HepG2 (cell line): ENCODE results near the gene MORN1. TPM values are rescaled to one million over a fixed set of nuclear protein-coding genes. Genes with fewer than 3 reads are reported as not detected.
A peak's percentile ranks its signal among the peaks of the same experiment; 100 is the strongest.

Experiments used
- ARID4A ChIP-seq: sonication (generic); formaldehyde crosslinking; IDR thresholded peaks from 2 replicates; pipeline ENCODE4 v1.5.0; 2020; ENCODE audit warnings: mild to moderate bottlenecking, missing genetic modification reagents, borderline replicate concordance
- CBX2 ChIP-seq, 2 experiments: fragments of 200-600 bp in 1 of 2; sonication (generic); formaldehyde crosslinking in 1 of 2; IDR thresholded peaks; 2 replicates each; pipeline versions ENCODE4 v1.7.0 to v1.8.1; 2018 to 2022; ENCODE audit warnings: low read depth in 2 of 2, low read length in 1 of 2, mild to moderate bottlenecking in 1 of 2, missing genetic modification reagents in 1 of 2
- CBX5 ChIP-seq: sonication (generic); formaldehyde crosslinking; IDR thresholded peaks from 2 replicates; pipeline ENCODE4 v1.4.0; 2020; ENCODE audit warnings: missing genetic modification reagents, borderline replicate concordance
- HOXA3 ChIP-seq: sonication (generic); formaldehyde crosslinking; IDR thresholded peaks from 2 replicates; pipeline ENCODE4 v1.5.0; 2020; ENCODE audit warnings: missing genetic modification reagents
- JARID2 ChIP-seq: sonication (generic); formaldehyde crosslinking; IDR thresholded peaks from 2 replicates; pipeline ENCODE4 v1.8.1; 2023; ENCODE audit warnings: missing genetic modification reagents, inconsistent platforms; ENCODE audit not compliant: insufficient replicate concordance
- NFE2L2 ChIP-seq: fragments of 150-350 bp; IDR thresholded peaks from 2 replicates; pipeline ENCODE4 v1.6.1; 2014; ENCODE audit warnings: low read length
- PHB2 ChIP-seq: fragments of 450-650 bp; IDR thresholded peaks from 2 replicates; pipeline ENCODE4 v1.6.1; 2018; ENCODE audit not compliant: partially characterized antibody
- SALL2 ChIP-seq: sonication (generic); formaldehyde crosslinking; IDR thresholded peaks from 2 replicates; pipeline ENCODE4 v1.8.1; 2023; ENCODE audit warnings: mild to moderate bottlenecking, missing genetic modification reagents, inconsistent platforms
- SIX4 ChIP-seq: sonication (generic); formaldehyde crosslinking; IDR thresholded peaks from 2 replicates; pipeline ENCODE4 v1.4.0; 2020; ENCODE audit warnings: missing genetic modification reagents
- SMAD3 ChIP-seq: sonication (generic); formaldehyde crosslinking; IDR thresholded peaks from 2 replicates; pipeline ENCODE4 v1.4.0; 2020; ENCODE audit warnings: missing genetic modification reagents
- TFAP4 ChIP-seq: sonication (generic); IDR thresholded peaks from 2 replicates; pipeline ENCODE4 v1.6.1; 2016; ENCODE audit warnings: low read depth, borderline replicate concordance
- TFE3 ChIP-seq: IDR thresholded peaks from 2 replicates; pipeline ENCODE4 v1.6.1; 2016
- TOE1 ChIP-seq: sonication (generic); formaldehyde crosslinking; IDR thresholded peaks from 2 replicates; pipeline ENCODE4 v1.4.0; 2020; ENCODE audit warnings: mild to moderate bottlenecking, missing genetic modification reagents
- TP53 ChIP-seq: sonication (generic); formaldehyde crosslinking; conservative IDR thresholded peaks from 2 replicates; pipeline ENCODE4 v1.4.0; 2020; ENCODE audit warnings: missing genetic modification reagents
- YEATS4 ChIP-seq: sonication (generic); formaldehyde crosslinking; IDR thresholded peaks from 2 replicates; pipeline ENCODE4 v1.4.0; 2020; ENCODE audit warnings: missing genetic modification reagents, borderline replicate concordance
- ZBTB7A ChIP-seq: sonication (generic); formaldehyde crosslinking; IDR thresholded peaks from 2 replicates; pipeline ENCODE4 v1.8.0; 2022; ENCODE audit warnings: mild to moderate bottlenecking, missing genetic modification reagents
- ZNF136 ChIP-seq: sonication (generic); formaldehyde crosslinking; IDR thresholded peaks from 2 replicates; pipeline ENCODE4 v1.8.1; 2022; ENCODE audit warnings: low read depth, mild to moderate bottlenecking, moderate library complexity, missing genetic modification reagents
- ZNF24 ChIP-seq: fragments of 450-650 bp; IDR thresholded peaks from 2 replicates; pipeline ENCODE4 v1.6.1; 2017; ENCODE audit warnings: antibody characterized with exemption, mild to moderate bottlenecking
- ZNF747 ChIP-seq: sonication (generic); formaldehyde crosslinking; IDR thresholded peaks from 2 replicates; pipeline ENCODE4 v1.8.1; 2023; ENCODE audit warnings: missing genetic modification reagents, mild to moderate bottlenecking, borderline replicate concordance
- ZNF879 ChIP-seq: sonication (generic); formaldehyde crosslinking; IDR thresholded peaks from 2 replicates; pipeline ENCODE4 v1.8.1; 2023; ENCODE audit warnings: missing genetic modification reagents
- ZSCAN20 ChIP-seq: sonication (generic); formaldehyde crosslinking; IDR thresholded peaks from 2 replicates; pipeline ENCODE4 v1.4.0; 2020; ENCODE audit warnings: missing genetic modification reagents, mild to moderate bottlenecking, borderline replicate concordance
- ZSCAN21 ChIP-seq: sonication (generic); formaldehyde crosslinking; IDR thresholded peaks from 2 replicates; pipeline ENCODE4 v1.8.0; 2022; ENCODE audit warnings: mild to moderate bottlenecking, missing genetic modification reagents, moderate library complexity, borderline replicate concordance
- ZSCAN5A ChIP-seq: sonication (generic); formaldehyde crosslinking; IDR thresholded peaks from 2 replicates; pipeline ENCODE4 v1.8.0; 2022; ENCODE audit warnings: mild to moderate bottlenecking, missing genetic modification reagents, borderline replicate concordance
- polyA plus RNA-seq, 8 experiments: library from polyadenylated mRNA; depleted of rRNA in 3 of 8; stranded (reverse) in 7 of 8; unstranded in 1 of 8; fragments of >200 nt; fragmentation: Illumina TruSeq in 4 of 8; extraction: Trizol in 4 of 8; gene quantifications; 2 replicates each; pipeline versions ENCODE4 v1.2.1 to v1.2.3, GENCODE V29; 2011 to 2016; ENCODE audit warnings: low read depth in 4 of 8, missing spikeins in 1 of 8, mixed read lengths in 1 of 8; ENCODE audit not compliant: insufficient read depth in 1 of 8
- total RNA-seq, 5 experiments: library from RNA; depleted of rRNA; stranded (reverse); fragments of >200 nt; fragmentation: Illumina TruSeq; extraction: Trizol; gene quantifications; 2 replicates each; pipeline ENCODE4 v1.2.3, GENCODE V29; 2016; ENCODE audit warnings: low read depth in 1 of 5

Gene MORN1
- total and polyA plus RNA-seq, 2 of the 13 experiments (the other 11 are each of a cell fraction or from before 2014, with no cell fraction given): 3.1 to 6.5 TPM

GRCh38 chr1:2414297-2414958 lies 23.1 kb upstream of the MORN1 start (continued):
- TF ChIP-seq TFAP4 (no peak), TFE3 (CRISPR knock-in tag) (no peak), YEATS4 (CRISPR knock-in tag) (no peak), TP53 (CRISPR knock-in tag) (no peak), ZSCAN21 (CRISPR knock-in tag) (no peak), ZBTB7A (no peak), ARID4A (no peak), SIX4 (CRISPR knock-in tag) (no peak), CBX5 (CRISPR knock-in tag) (no peak), NFE2L2 (no peak), ZNF879 (CRISPR knock-in tag) (no peak), JARID2 (CRISPR knock-in tag) (no peak), ZNF136 (CRISPR knock-in tag) (0 out of 2 replicates have a peak, but pooled peaks have one; percentile 30), ZNF747 (CRISPR knock-in tag) (no peak), SALL2 (CRISPR knock-in tag) (0 out of 2 replicates have a peak, but pooled peaks have one; percentile 30), PHB2 (no peak), SMAD3 (CRISPR knock-in tag) (0 out of 2 replicates have a peak, but pooled peaks have one; percentile 2), TOE1 (CRISPR knock-in tag) (no peak), CBX2 (IDR thresholded peaks at IDR 0.05; ENCODE audit: low read depth, low read length) (no peak), CBX2 (CRISPR knock-in tag; IDR thresholded peaks at IDR 0.05; ENCODE audit: low read depth) (no peak), HOXA3 (CRISPR knock-in tag) (peak; percentile 20; the same call in 1 of the 2 replicates), ZNF24 (no peak), ZSCAN20 (CRISPR knock-in tag) (peak; percentile 71; the same call in 1 of the 2 replicates), ZSCAN5A (CRISPR knock-in tag) (no peak)
